Measurements from ENCODE around the gene KSR1.

KSR1 gene

DNA sequence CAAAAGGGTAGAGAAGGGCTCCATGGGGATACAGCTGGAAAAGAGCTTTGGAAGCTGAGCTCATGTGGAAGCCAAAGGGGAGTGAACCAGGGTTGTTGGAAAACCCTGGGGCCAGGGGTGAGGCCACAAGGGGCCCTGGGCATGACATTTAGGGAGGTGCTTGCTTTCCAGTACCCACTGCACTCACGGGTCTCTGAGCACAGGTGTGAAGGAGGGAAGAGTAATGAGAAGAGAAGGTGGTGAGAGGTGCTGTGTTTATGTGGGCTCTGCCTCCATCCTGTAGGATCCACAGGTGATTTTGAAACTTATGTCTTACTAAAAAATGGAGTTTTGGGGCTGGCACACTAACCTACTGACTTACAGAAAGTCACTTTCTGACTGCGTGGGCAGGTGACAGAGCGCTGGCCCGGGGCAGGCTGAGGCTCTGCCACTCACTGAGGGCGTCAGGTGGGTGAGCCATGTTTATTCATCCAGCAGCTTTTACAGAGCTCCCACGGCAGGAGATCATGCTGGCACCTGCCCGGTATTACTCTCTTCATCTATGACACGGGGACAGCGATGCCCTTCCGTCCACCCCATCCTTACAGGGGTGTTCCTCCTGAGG is 18.9 kb downstream of the KSR1 start:
- DNase-seq = no peak

GRCh38 chr17:27475981-27476895 is 20.0 kb downstream of the KSR1 start:
- DNase-seq = no peak

DNA sequence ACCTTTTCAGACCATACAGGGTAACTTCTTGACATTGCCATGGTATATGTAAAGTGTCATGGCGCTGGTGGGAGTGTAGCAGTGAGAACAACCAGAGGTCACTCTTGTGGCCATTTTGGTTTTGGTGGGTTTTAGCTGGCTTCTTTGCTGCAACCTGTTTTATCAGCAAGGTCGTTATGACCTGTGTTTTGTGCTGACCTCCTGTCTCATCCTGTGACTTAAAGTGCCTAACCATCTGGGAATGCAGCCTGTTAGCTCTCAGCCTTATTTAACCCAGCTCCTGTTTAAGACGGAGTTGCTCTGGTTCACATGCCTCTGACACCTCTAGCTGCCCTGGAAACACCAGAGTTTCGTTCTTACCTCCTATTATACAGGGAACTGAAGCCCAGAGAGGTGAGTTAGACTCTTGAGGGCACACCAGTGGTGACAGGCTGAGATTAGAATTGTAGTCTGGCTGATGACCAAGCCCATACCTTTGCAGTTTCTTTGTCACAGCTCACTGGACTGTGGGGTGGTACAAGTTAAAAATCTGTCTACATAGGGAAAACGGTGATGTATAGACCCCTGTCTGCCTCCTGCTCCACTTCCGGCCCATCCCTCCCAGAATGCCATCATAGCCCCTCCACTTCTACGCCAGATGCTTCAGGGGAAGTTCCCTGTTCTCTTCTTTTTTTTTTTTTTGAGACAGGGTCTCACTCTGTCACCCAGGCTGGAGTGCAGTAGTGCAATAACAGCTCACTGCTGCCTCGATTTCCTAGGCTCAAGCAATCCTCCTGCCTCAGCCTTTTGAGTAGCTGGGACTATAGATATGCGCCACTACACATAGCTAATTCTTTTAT is 21.0 kb downstream of the KSR1 start:
- no peak for DNase-seq

DNA sequence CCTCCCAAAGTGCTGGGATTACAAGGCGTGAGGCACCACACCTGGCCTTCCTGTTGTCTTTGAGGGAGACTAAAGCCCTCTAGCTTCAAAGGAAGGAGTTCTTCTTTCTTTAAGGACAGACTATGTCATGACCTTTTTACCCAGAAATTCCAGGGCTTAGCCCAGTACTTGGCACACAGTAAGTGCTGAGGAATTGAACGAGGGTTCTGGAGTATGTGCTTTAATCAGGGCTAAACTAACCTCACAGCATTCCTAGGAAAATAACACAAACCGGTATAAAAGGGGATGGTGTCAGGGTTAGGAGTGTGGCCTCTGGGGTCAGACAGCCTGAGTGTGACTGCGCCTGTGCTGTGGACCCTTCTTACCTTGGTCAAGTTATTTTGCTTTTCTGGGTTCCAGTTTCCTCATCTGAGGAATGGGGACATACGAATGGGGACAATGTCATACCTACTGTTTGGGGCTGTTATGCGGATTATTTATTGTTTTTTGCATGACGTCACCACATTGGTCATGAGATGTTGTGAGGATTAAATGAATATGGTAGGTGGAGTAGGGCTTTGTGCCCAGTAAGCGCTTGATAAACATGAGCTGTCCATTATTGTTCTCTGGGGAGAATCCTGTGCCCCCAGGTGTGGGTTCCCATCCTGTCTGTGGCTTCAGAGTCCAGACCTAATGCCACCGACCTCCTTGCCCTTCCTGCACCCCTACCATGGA is 21.9 kb downstream of the KSR1 start:
- DNase-seq = no peak

DNA sequence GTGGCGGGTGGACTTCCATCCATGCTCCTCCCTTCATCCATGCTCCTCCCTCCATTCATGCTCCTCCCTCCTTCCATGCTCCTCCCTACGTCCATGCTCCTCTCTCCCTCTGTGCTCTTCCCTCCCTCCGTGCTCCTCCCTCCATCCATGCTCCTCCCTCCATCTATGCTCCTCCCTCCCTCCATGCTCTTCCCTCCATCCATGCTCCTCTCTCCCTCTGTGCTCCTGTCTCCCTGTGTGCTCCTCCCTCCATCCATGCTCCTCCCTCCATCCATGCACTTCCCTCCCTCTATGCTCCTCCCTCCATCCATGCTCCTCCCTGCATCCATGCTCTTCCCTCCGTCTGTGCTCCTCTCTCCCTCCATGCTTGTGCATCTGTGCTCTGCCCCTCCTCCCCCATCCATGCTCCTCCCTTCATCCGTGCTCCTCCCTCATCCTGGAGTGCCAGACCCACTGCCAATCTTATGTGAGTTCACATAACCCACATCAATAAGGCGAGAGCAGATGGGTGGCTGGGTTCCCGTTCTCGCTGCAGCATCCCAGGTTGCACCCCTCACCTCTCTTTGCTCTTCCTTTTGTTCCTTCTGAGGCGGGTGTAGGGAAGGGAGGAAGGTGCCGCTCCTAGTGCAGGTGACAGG is 22.8 kb downstream of the KSR1 start:
- no peak for DNase-seq

DNA sequence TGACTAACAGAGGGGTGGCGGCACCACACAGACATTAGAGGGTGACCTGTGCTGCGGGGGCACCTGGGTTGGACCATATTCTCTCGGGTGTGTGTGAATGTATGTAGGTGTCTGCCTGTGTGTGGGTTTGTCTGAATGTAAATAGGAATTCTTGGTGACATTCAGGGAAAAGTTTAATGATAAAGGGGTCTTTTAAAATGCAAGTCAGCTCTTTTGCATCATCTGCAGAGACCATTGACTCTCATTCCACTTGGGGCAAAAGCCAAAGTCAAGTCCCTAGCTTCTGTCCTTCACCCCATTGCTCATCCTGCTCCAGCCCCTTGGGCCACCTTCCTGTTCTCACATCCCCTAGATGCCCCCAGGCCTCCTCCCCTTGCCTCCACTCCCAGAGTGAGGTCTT is 23.6 kb downstream of the KSR1 start:
- DNase-seq = no peak

GRCh38 chr17:27480699-27481098 is 24.5 kb downstream of the KSR1 start:
- no peak for DNase-seq

DNA sequence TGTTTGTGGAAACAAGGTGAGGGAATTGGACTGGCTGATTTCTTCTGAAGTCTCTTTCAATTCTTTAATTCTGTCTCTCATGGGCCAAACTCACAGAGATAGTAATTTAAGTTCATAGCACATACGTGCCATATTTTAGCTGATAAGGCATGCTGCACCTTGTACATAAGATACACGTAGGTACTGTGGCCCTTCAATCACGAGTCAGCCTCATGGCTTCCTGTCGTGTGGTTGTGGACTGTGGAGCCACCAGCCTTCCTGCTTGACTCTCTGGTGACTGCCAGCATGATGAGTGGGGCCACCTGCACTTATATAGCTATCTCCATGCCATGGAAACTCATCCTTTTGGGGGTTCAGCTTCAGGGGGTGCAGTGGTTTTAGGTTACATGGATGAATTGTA is 25.1 kb downstream of the KSR1 start:
- no peak for DNase-seq

- no peak for DNase-seq
These were observed 28.9 kb downstream of the KSR1 start for GRCh38 chr17:27485125-27485524.

- no peak for DNase-seq
These were observed 29.7 kb downstream of the KSR1 start for GRCh38 chr17:27485716-27486495.

DNA sequence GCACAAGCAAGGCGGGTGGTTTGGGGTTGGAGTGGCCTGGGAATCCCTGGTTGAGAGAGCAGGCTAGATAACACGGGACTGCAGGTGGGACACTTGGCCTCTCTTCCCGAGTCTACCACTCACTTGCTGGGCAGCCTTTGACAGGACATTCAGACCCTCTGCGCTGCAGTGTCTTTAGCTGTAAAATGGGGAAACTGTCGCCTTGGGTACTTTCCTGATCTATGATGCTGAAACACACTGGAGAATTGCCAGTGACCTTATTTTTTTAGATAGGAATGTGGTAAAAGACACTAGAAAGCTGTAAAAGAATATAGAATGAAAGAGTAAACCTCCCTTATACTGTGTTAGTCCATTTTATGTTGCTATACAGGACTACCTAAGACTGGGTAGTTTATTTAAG is 30.5 kb downstream of the KSR1 start:
- DNase-seq = no peak

DNA sequence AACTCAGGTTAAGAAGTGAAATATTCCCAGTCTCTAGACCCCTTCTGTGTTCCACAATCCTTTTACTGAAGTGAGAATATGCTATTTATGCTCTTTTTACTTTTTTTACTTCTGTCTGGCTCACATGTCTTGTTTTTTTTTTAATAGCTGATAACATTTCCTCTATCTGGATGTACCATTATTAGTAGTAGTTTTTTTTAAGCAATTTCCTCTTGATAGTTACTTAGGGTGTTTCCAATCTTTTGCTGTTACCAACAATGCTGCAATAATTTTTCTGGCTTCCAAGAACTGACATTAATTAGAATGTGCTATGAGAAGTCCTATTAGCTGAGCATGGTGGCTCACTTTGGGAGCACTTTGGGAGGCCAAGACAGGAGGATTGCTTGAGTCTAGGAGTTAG is 32.0 kb downstream of the KSR1 start:
- no peak for DNase-seq

- DNase-seq = no peak
These were observed 32.9 kb downstream of the KSR1 start for GRCh38 chr17:27489045-27489715.

- DNase-seq = no peak
These were observed 34.1 kb downstream of the KSR1 start for GRCh38 chr17:27490391-27490790.

- no peak for DNase-seq
These were observed 35.5 kb downstream of the KSR1 start for GRCh38 chr17:27491713-27492190.

DNA sequence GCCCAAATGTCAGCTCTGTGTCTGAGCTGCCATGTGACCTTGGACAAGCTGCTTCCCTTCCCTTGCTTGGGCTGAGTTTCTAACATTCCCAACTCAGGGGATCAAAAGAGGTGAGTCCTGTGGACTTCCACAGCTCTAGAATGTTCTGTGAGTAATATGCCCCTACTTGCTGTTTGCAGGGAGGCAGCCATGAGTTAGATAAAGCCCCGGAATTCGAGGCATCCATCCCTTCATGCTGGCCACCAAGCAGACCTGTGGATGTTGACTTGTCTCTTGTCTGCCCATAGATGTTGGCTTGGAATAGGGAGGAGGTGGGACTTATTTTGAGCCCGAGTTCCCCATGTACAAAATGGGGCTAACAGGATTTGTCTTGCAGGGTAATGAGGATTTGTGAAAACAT is 36.2 kb downstream of the KSR1 start:
- no peak for DNase-seq

DNA sequence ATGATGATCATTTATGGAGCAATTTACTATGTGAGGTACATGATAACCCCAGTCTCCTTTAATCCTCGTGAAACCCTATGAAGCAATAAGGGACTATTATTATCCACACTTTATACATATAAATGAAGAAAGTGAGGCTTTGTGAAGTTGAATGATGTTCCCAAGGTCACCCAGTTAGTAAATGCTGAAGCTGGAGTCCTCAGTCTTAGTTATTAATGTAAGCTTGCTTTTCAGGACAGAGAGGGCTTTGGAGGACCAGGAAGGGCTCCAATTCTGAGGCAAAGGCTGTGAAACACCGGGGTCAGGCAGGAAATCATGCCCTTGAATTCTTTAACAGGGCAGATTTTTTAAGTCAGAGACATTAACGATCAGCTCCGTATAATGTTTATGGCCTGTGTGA is 36.8 kb downstream of the KSR1 start:
- no peak for DNase-seq

DNA sequence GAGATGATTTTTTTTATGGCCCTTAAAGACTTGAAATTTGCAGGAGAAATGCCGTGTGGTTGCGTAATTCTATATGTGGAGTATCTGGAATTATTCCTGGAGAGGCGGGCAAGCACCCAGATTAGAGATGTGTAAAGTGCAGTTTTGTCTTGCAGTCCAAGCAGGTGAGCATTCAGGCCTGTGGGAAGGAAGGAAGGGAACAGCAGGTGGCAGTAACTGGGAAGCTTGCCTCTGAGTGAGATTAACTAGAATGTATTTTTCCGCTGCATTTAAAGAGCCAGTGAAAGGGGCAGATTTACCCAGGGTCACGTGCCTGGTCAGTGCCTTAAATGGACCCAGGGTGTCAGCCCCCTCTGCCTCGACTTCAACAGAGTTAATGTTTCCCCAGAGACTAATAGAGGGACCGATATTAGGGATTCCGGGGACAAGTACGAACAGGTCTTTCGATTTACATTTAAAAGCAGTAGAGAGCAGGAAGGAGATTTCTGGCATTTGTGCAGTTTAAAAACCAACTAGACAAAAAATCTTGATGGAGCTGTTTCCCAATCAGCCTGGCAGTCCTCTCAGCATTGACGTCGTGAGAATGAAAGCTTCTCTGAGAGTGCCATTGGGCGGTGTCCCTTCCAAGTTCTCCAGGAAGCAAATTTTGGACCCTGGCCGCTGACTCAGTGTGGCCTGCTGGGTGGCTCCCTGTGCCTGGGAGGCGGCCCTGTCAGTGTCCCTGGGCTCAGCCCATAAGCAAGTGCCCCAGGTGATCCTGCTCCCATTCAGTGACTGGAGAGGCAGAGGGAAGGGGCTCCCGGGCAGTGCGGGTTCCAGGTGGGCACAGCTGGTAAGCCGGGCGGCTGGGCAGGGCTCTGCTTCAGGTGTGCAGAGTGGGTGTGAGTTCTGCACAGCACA is 38.2 kb downstream of the KSR1 start:
- peak; percentile 40 for DNase-seq

DNA sequence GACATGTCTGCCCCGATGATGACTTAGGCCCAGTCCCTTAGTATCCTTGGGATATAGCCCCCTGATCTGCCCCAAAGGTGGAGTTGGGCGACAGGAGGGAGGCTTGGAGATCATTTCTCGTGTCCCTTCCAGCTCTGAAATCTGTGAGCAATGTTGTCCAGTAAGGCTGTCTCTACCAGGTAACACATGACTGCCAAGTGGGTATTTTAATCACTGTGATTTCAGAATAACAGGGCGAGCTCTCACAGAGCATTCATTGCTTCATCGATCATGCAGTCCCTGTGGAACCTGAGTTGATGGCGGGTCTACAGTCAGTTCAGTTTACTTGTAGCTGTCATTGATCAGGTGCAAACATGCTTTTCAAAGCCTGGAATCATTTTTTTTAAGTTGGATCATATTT is 39.2 kb downstream of the KSR1 start:
- peak; percentile 43 for DNase-seq

GRCh38 chr17:27496005-27496404 is 39.8 kb downstream of the KSR1 start:
- no peak for DNase-seq
